HG03025 (cell line): Measurements from ENCODE around the gene RAI14.

Source experiments
- ATAC-seq: cut with Tn5 transposase; IDR thresholded peaks from one replicate; pipeline ENCODE4 v1.9.1; 2021; ENCODE audit warnings: mild to moderate bottlenecking, moderate library complexity; ENCODE audit not compliant: unreplicated experiment, low FRiP score

The RAI14 gene

GRCh38 chr5:34674187-34674586 is 18.1 kb downstream of the RAI14 start:
- ATAC-seq = no peak

- ATAC-seq = no peak
Measured at GRCh38 chr5:34675857-34676256, 19.7 kb downstream of the RAI14 start.

GRCh38 chr5:34676416-34676815 is 20.3 kb downstream of the RAI14 start:
- no peak for ATAC-seq

GRCh38 chr5:34677428-34677827 is 21.3 kb downstream of the RAI14 start:
- no peak for ATAC-seq

- ATAC-seq = no peak
Measured at GRCh38 chr5:34680896-34681295, 24.8 kb downstream of the RAI14 start.

- ATAC-seq = no peak
Measured at GRCh38 chr5:34682926-34683623, 26.9 kb downstream of the RAI14 start.

GRCh38 chr5:34684281-34684979 is 28.3 kb downstream of the RAI14 start:
- no peak for ATAC-seq

- ATAC-seq = no peak
Measured at GRCh38 chr5:34684980-34685352, 28.8 kb downstream of the RAI14 start.

- no peak for ATAC-seq
Measured at GRCh38 chr5:34685485-34686165, 29.5 kb downstream of the RAI14 start.

- no peak for ATAC-seq
Measured at GRCh38 chr5:34686762-34687268, 30.7 kb downstream of the RAI14 start.

- no peak for ATAC-seq
Measured at GRCh38 chr5:34687269-34688011, 31.3 kb downstream of the RAI14 start.

- no peak for ATAC-seq
Measured at GRCh38 chr5:34688015-34688810, 32.1 kb downstream of the RAI14 start.

- no peak for ATAC-seq
Measured at GRCh38 chr5:34690301-34690700, 34.2 kb downstream of the RAI14 start.

- ATAC-seq = no peak
Measured at GRCh38 chr5:34690898-34691297, 34.8 kb downstream of the RAI14 start.

GRCh38 chr5:34691326-34691725 is 35.2 kb downstream of the RAI14 start:
- ATAC-seq = no peak

GRCh38 chr5:34692786-34693185 is 36.7 kb downstream of the RAI14 start:
- no peak for ATAC-seq

- no peak for ATAC-seq
Measured at GRCh38 chr5:34694012-34694411, 37.9 kb downstream of the RAI14 start.

- no peak for ATAC-seq
Measured at GRCh38 chr5:34694685-34695084, 38.6 kb downstream of the RAI14 start.

GRCh38 chr5:34695275-34696027 is 39.3 kb downstream of the RAI14 start:
- ATAC-seq = no peak
